ENCODE data around the gene CMC4.

CMC4 gene

DNA sequence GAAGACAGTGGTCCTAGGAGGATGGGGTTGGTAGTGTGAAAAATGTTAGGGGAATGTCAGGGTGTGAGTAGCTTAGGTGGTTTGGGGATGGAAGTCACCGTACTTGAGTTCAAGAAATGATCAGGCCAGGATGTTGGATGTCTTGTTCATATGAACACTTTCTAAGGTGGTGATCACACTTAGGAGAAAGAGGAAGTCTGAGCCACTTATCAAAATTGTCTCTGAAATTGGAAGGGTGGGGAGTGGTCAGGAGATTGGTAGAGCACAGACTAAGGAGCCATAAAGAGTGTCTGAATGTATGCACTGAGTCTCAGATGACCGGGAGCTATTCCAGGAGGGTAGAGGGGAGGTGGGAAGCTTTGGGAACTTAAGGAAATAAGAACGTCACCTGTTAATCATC lies 17.3 kb downstream of the CMC4 start:
- DNase-seq (ENCODE audit: low read depth in 2 of 2), result no peak

DNA sequence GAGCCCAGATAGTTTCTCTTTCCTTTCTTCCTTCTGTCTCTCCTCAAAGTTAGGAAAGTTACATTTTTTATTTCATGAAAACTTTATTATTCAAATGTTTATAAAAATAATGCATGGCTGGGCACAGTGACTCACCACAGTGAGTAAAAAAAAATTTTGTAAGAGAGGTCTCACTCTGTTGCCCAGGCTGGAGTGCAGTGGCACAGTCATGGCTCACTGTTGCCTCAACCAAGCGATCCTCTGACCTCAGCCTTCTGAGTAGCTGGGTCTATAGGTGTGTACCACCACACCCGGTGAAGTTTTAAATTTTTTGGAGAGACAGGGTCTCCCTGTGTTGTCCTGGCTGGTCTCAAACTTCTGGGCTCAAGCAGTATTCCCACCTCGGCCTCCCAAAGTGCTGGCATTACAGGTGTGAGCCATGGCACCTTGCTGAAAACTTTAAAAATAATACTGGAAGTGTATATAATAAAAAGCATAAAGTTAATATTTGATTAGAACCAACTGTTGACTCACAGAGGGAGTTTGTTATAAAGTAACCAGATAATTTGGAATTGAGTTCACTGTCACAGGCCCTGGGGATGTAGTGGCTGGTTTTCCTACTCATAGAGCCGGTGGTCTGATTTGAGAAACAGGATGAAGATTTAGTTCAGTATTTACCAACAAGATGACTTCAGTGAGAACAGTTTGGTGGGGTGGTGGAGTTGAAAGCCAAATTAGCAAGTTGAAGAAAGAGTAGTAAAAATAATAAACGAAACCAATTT lies 18.0 kb downstream of the CMC4 start:
- no peak for DNase-seq (ENCODE audit: low read depth in 2 of 2)

DNA sequence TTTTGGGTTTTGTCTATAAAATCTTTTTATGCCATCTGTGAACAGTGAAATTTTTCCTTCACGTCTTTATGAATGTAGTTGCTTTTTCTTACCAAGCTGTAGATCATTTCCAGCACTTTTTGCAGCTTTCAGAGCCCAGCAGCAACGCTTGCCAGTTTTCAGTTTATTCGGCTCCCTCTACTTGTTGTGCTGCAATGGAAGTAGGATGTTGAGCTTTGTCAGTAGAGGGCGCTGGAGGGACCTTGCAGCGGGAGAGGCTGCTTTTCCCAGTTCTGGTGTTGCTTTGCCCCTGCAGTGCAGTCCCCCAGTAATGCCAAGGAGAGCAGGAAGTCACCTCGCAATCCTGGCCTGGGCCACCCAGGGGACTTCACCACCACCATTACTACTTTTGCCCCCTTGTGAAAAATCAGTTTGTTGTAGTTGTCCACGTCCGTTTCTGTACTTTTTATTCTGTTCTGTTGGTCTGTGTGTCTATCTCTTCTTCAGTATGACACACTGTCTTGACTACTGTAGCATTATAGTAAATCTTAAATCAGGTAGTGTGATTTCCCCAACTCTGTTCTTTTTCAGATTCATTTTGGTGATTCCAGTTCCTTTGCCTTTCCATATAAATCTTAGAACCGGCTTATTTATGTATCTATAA lies 21.8 kb downstream of the CMC4 start:
- DNase-seq (ENCODE audit: low read depth in 2 of 2), result peak in 1 of 2 donors; percentile 46

DNA sequence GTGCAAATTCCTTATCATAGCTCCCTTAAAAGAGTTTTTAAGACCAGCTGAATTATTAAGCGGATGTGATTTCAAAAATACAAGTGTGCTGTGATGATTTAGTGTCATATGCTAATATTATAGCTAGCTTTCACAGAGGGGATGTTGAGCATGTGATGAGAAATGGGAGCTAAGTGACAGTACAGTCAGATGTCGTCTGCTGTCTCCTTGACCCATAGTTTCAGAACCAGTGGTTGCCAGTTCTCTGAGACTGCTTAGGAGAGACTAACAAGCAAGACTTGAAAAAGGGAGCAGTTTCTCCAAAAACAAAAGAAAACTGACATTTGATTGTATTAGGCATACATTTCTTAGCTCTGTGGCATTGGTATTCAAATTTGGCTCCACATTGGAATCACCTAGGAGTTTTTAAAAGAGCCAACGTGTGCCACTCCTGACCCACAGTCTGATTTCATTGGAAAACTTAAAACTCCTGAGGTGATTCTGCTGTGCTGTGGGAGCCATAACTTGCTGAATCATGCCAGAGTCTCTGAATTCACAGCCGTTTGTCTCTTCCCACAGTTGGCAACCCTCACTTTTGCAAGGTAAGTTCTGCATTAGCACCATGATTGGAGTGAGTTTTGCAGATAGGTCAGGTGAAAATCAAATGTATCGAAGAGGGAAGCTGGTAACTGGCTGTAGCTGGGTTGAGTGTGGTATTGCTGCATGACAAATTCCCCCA lies 24.0 kb downstream of the CMC4 start:
- no peak for DNase-seq (ENCODE audit: low read depth in 2 of 2)

DNA sequence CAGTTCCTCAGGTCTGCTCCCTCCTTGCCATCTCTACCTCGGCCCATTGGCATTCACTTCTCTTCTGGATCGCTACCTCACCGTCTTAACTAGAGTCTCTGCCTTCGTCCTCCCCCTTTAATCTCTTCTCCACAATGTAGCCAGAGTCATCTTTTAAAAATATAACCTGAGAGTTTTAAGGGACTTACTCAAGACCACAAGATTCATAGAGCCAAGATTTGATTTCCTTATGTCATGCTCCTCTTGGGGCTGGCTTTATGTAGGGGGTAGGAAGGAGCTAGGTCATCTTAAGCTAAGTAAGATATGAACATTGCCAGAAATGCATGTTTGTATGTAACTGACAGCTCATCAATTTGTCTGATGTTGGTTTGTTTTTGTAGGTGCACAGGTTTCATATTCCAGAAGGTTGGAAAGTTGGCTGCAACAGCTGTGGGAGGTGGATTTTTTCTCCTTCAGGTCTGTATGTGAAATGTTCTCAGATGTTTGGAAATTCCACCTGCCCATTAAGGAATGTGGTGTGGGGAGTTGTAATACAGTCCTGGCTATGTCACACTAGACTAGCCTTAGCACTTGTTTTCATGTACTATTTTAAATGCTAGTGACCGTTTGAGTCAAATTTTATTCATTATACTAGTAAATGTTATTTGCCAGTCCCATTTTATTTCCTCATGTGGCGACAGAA lies 24.7 kb downstream of the CMC4 start:
- no peak for DNase-seq (ENCODE audit: low read depth in 2 of 2)

DNA sequence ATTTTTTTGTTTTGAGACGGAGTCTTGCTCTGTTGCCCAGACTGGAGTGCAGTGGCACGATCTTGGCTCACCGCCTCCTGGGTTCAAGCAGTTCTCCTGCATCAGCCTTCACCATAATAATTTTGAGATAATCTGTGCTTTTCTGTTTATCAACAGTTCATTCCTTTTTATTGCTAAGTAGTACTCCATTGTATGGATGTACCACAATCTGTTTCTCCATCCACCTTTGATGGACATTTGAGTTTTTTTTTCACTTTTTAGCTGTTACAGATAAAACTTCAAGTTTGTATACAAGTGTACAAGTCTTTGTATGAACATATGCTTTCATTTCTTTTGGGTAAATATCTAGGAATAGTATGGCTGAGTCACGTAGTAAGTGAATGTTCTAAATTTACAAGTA lies 35.2 kb downstream of the CMC4 start:
- DNase-seq (ENCODE audit: low read depth in 2 of 2), result no peak

DNA sequence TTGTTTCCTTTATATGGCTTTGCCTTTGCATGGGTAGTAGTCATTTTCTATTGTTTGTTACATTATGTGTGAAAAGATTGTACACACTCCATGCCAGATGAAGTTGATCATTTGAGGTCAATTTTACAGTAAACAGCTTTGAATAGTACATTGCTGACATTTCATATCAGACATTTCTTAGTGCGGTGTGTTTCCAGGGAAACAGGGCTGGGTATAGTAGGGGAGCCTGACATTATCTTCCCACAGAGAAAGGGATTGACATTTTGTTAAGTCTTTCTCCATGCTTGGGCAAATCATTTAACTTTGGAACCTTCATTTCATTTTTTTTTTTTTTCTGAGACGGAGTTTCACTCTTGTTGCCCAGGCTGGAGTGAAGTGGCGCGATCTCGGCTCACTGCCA lies 39.3 kb downstream of the CMC4 start:
- DNase-seq (ENCODE audit: low read depth in 2 of 2), result no peak

DNA sequence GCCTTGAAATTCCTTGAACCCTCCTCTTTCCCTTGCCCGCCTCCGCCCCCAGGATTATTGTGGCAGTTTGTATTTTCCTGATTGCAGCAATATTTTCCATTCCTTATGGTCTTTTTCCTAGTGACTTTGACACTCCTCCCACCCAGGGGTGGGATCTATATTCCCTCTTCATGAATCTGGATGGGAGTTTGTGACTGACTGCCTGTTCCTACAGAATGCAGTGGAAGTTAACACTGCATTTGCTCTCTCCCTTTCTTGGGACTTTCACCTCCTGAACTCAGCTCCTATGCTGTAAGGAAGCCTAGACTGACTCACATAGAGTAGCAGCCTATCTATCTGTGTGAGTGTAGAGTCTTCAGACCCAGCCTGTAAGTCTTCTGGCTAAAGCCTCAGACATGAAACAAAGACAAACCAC lies 42.1 kb downstream of the CMC4 start:
- DNase-seq (ENCODE audit: low read depth in 2 of 2), result no peak

DNA sequence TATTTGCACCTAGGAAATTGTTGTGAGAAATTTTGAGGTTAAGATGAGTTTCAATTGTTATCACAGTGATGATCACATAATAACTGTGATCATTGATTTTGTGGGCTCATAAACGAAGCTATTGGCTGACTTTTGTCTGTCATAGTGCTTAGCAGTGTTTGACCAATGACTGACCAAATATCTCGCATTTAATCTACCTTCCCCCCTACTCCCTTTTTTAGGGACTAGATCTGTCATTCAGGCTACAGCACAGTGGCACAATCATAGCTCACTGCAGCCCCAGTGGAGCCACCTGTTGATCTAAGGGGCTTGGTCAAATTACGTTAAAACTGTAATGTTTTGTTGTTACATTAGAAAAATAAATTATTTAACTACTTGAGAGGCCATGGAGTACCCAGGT lies 42.8 kb downstream of the CMC4 start:
- no peak for DNase-seq (ENCODE audit: low read depth in 2 of 2)

DNA sequence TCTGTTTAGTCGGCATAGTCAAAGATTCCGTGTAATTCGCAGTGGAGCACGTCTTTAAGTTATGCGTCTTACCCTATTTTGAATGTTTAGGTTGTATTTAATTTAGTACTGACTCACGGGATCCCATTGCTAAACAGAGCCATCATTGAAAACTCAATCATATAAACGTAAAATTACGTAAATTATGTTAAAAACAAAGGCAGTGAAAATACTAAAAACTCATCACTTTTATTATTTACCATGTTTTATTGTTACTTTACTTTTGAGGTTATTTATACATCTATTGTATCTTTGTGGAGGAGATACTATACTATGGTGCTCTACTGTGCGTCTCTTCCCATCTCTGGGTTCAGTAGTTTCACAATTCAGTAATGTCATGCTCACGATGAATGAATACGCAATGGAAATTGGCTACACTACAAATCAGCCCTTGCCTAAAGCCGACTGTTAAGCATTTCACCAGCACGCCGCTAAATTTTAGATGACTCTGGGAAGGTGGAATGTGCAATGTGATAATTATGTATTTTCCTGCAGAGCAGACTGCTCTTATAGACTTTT lies 43.3 kb downstream of the CMC4 start:
- no peak for DNase-seq (ENCODE audit: low read depth in 2 of 2)

DNA sequence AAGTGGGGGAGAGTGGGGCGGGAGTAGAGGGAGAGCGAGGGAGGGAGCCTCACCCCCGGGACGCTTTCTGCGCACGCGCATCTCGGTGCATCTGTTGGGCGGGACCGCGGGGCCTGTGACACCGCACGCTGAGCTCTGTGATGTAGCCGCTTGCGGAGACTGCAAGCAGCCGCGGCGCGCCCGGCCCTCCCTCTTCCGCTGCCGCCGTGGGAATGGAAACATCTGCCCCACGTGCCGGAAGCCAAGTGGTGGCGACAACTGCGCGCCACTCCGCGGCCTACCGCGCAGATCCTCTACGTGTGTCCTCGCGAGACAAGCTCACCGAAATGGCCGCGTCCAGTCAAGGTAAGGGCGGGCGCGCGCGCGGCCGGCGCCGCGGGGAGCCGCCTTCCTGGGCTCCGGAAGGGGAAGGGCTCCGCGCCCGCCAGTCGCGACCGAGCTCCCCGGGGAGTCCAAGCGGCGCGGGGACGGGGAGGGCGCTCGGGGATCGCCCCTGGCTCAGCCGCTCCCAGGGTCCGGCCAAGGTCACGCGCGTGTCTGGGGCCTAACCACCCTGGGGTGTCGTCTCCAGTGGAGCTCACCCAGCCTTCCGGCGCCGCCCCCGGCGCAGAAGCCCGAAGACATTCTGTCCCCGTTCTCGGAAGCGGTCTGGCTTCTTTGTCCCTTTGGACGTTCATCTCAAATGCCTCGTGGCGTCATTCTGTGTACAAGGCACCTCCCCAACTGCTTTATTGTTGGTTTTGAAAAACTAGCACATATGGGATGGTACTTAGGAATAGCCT lies 44.0 kb downstream of the CMC4 start, which contains the start of gene FUNDC2:
Gene FUNDC2 (plus strand): TSS at position 118 of the 782 bp plus-strand sequence. CDS start 95 bp downstream, at position 213.
- peak; percentile 84 to 88 for DNase-seq (ENCODE audit: low read depth in 2 of 2)

DNA sequence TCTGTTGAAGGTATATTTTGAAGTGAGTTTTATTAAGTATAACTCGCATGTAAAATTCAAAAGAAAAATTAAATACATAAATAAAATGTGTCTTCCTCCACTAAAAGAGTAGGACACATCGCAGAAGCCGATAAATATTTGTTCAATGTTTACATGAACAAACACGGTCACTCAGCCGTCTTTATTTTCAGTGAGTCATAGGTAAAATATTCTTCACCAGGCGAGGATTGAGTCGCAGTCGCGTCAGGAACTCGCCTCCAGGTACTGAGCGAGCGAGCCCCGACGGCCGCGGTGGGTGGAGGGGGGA lies 44.6 kb downstream of the CMC4 start:
- DNase-seq (ENCODE audit: low read depth in 2 of 2), result no peak

DNA sequence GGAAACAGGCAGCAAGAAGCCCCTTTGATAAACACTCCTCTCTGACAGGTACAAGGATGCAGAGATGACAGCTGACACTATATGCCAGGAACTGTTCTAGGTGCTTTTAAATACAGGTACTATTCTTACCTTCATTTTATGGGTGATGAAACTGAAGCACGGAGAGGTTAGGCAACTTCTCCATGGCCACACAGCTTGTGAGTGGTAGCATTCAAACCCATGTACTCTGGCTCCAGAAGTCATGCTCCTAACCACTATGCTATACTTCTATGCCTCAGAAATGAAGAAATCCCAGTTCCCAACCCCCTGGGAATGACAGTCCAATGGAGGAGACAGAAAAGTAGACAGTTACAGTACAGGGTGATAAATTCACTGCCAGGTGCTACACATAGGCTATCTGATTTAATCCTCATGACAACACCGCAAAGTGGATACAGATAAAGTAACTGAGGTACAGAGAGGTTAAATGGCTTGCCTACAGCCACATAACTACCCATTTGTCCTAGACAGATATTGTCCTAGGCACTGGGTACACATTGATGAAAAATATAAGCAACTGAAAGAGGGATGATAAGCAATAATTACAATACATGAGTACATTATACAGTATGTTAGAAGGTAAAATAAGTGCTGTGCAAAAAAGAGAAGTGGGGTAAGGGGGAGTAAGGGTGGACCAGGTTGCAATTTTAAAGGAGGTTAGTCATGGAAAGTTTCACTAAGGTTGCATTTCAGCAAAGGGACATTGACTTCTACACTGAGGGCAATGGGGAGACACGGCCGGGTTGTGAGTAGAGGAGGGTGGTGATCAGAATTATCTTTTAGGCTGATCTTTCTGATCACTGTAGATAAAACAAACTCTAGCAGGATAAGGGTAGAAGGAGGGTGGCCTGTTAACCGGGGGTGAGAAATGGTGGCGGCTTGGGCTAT lies 46.8 kb downstream of the CMC4 start:
- DNase-seq (ENCODE audit: low read depth in 2 of 2), result no peak

DNA sequence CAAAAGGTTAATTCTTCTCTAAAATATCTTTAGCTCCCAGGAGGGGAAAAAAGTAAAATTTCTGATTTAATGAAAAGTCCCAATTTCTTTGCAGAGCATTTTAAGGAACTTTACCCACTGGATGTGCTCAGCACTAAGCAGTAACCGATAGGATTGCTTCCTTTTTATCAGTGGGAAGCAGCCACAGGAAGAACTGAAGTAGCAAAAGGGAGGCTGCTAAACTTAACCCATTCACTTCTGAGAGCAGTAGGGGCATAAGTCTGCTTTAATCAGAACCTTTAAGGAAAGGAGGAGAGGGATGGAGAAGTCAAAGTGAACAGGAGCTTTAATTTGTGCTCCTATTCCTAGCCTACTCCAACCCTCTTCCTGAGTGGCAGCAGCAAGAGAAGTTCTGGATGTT lies 48.4 kb downstream of the CMC4 start, which contains the start of gene F8:
Gene F8 (minus strand): TSS at position 139 of the 400 bp plus-strand sequence. CDS start 171 bp downstream, outside the sequence.
- DNase-seq (ENCODE audit: low read depth in 2 of 2), result no peak

DNA sequence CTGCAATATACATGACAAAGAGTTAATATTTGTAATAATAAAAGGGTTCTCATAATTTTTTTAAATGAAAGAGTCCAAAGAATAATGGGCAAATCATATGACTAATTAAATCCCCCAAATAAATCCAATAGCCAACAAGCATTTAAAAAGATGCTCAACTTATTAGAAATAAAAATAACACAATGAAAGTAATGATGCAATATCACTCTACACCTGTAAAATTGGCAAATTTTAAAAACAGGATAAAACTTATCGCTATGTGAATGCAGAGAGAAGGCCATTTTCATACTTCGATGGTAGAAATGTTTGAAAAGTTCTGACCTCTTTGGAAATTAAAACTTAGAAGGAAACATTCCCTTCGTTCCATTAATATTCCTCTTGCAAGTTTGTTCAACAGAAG lies 50.3 kb downstream of the CMC4 start:
- no peak for DNase-seq (ENCODE audit: low read depth in 2 of 2)
